ENCODE data around the gene NCDN. TPM values are rescaled to one million over a fixed set of nuclear protein-coding genes. Genes with fewer than 3 reads are reported as not detected.

Gene NCDN
- total and polyA plus RNA-seq, 2 donors (not counting 3 experiments of a cell fraction or from before 2014, with no cell fraction given) = 17.3 to 22.0 TPM

DNA sequence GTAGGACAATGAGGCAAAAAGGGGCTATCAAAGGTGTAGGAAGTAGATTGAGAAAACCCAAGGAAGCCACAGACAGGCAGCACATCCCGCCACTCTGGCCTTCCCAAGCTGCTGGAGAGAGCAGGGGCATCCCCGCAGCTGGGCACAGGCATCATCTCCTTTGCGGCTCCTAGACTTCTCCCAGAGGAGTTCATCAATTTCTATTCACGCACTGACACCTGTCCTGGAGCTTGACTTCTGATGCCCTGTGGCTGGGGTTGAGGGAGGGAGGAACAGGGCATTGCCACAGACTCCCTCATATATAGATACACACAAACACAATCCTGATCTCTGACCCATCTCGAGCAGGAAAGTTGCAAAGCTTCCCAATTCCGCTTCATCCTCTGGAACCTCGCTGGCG lies 13.7 kb downstream of the NCDN start:
- peaks cover 3% of the 10 kb centered on the region for H3K4me1 ChIP-seq (ENCODE audit: control insufficient read depth, extremely low read depth, insufficient read depth, low read length)
- POLR2A ChIA-PET = no interaction called here
- intact Hi-C loops (cut with micrococcal nuclease) = no loop called here
- H3K9me1 ChIP-seq (replicated peaks; ENCODE audit: control insufficient read depth, extremely low read depth, insufficient read depth, low read length) = no peaks in the 10 kb centered on the region
- BruUV-seq (replicated peaks) = no TSS peak
- no peak for DNase-seq (ENCODE audit: low read depth, low spot score)
- H4K20me1 ChIP-seq (replicated peaks; ENCODE audit: control insufficient read depth, extremely low read depth, insufficient read depth, low read length) = no peaks in the 10 kb centered on the region
- H3K9ac ChIP-seq (replicated peaks; ENCODE audit: extremely low read depth, insufficient read depth, low read length) = no peak overlapping the region
- FAIRE-seq = no peak
- H3K4me2 ChIP-seq (ENCODE audit: insufficient read depth, low read length) = no peak overlapping the region
- CTCF ChIA-PET = interaction anchor here (0.6 to 4.5 kb wide), 8 partner anchors 9 to 202 kb away, joined by 3 to 67 read pairs (median 8); partner anchors contain the start of gene CLSPN
- TF ChIP-seq MYC (IDR thresholded peaks at IDR 0.05; ENCODE audit: low read depth, low read length) (no peak), POLR2A (IDR thresholded peaks at IDR 0.05; ENCODE audit: low read depth, low read length) (no peak), EZH2 (IDR thresholded peaks at IDR 0.05; ENCODE audit: borderline replicate concordance, low read depth, low read length, severe bottlenecking) (no peak), POLR2AphosphoS5 (IDR thresholded peaks at IDR 0.05; ENCODE audit: insufficient read depth, low read depth, low read length) (no peak), MAX (IDR thresholded peaks at IDR 0.05; ENCODE audit: insufficient read depth, insufficient read length) (no peak), FOS (IDR thresholded peaks at IDR 0.05; ENCODE audit: borderline replicate concordance, insufficient read depth, low read length) (no peak), JUN (IDR thresholded peaks at IDR 0.05; ENCODE audit: borderline replicate concordance, insufficient read depth, insufficient read length, low read depth) (no peak), GATA2 (IDR thresholded peaks at IDR 0.05; ENCODE audit: insufficient read depth, insufficient read length, low read depth, low read length) (no peak)
- TF ChIP-seq, protein P1, sequence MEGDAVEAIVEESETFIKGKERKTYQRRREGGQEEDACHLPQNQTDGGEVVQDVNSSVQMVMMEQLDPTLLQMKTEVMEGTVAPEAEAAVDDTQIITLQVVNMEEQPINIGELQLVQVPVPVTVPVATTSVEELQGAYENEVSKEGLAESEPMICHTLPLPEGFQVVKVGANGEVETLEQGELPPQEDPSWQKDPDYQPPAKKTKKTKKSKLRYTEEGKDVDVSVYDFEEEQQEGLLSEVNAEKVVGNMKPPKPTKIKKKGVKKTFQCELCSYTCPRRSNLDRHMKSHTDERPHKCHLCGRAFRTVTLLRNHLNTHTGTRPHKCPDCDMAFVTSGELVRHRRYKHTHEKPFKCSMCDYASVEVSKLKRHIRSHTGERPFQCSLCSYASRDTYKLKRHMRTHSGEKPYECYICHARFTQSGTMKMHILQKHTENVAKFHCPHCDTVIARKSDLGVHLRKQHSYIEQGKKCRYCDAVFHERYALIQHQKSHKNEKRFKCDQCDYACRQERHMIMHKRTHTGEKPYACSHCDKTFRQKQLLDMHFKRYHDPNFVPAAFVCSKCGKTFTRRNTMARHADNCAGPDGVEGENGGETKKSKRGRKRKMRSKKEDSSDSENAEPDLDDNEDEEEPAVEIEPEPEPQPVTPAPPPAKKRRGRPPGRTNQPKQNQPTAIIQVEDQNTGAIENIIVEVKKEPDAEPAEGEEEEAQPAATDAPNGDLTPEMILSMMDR (IDR thresholded peaks at IDR 0.05; ENCODE audit: extremely low read depth in 1 of 2, insufficient read depth in 1 of 2, low read depth in 1 of 2, low read length in 2 of 2) = no peak
- H3K27me3 ChIP-seq (ENCODE audit: control insufficient read depth in 2 of 2, insufficient read depth in 2 of 2, low read length in 2 of 2) = peaks cover 39 to 53% of the 10 kb centered on the region in 2 experiments
- no peaks in the 10 kb centered on the region for H3K9me3 ChIP-seq (replicated peaks; ENCODE audit: control insufficient read depth, insufficient read depth, low read length)
- H3K4me3 ChIP-seq (replicated peaks in 1 of 3; ENCODE audit: insufficient read depth in 1 of 3, low read depth in 1 of 3, low read length in 3 of 3) = no peak overlapping the region
- no peak overlapping the region for H2AFZ ChIP-seq (ENCODE audit: low read depth, low read length)
- H3K27ac ChIP-seq (ENCODE audit: insufficient read depth, low read depth, low read length) = no peak overlapping the region
- dilution Hi-C loops (cut with MboI; ENCODE audit: extremely low pct_ligation_motif_present, low sequenced_read_pairs) = no loop called here
- H3K79me2 ChIP-seq (ENCODE audit: control insufficient read depth, insufficient read depth, low read length) = no peaks in the 10 kb centered on the region
- H3K36me3 ChIP-seq (ENCODE audit: control insufficient read depth in 2 of 2, extremely low read depth in 1 of 2, insufficient read depth in 2 of 2, low read length in 2 of 2) = no peaks in the 10 kb centered on the region
